ENCODE data around the gene POLR3G.

POLR3G gene

DNA sequence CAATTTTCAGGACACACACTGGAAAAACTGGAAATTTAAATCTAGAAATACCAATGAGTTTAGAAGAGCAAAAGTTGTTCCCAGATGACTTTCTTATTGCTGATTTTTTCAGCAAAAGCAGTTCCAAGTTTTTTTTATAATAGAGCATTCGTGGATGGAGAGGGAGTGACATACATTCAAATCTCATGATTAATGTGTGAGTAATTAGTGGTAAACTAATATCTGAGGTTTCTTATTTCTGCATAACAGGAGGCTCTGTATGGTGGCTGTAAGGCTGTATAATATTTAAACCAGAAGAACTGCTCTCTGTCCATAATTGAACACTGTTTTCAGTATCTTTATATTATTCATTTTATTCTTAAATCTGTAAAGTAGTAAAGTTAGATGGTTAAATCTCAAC, 28.9 kb downstream of the POLR3G start:
- no peak for DNase-seq (ENCODE audit: low spot score)

DNA sequence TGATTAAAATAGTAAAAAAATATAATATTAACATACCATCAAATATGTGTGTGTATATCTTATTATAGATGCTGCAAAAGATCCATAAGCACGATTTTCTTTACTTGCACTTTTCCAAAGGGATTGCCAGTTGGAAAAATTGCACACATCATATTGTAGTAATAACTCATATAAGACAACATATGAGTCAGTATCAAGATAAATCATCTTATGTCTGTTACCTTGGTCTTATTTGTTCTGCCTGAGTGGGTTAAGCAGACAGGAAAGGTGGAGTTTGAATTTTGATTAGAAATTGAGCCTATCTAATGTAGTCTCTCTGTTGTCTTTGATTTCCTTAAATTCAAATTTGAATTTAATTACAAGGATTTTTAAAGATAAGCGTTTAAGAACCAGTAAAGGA, 30.1 kb downstream of the POLR3G start:
- no peak for DNase-seq (ENCODE audit: low spot score)

DNA sequence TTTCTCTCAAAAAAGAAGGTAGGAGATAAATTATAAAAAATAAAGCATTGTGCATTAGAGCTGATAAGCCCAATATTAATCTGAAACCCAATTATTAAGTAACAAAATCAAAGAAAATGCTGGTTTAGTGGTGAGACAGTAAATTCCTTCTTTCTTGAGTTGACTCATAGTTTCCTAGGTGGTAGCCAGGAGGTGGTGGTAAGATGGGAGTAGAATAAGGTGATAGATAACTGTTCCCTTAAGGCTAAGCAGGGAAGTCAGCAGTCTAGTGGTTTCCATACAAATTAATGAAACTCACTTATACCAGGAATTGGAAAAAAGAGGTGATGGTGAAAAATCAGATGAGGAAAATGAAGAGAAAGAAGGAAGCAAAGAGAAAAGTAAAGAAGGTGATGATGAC, 31.6 kb downstream of the POLR3G start:
- no peak for DNase-seq (ENCODE audit: low spot score)

DNA sequence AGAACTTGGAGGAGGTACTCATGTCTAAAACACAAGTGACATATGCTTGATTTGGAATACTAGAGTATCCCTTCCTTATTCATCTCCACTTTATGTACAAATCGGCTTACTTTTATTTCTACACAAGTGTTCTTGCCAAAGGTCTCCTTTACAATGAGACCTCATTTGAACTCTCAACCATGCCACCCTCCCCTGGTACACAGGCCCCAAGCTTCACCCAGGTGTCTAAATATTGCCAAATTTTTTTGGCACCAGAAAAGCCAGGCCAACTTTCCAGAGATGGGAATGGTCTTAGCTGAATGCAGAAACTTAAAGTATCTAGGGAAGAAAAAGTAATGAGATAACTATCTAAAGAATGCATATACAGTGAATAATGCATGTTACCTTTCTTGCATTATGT, 35.8 kb downstream of the POLR3G start:
- no peak for DNase-seq (ENCODE audit: low spot score)

DNA sequence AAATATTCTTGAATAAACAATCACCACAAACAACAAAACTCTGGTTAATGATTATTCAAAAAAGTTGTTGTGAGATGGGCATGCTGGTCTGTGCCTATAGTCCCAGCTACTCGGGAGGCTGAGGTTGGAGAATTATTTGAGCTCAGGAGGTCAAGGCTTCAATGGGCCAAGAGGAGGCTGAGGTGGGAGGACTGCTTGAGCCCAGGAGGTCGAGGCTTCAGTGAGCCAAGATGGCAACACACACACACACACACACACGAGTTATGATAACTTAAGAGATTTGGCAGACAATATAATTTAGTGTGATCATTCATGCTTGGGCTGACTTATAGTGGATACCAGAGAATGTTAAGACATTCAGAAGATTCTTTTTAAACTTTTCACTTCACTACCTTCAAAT, 39.9 kb downstream of the POLR3G start:
- no peak for DNase-seq (ENCODE audit: low spot score)

DNA sequence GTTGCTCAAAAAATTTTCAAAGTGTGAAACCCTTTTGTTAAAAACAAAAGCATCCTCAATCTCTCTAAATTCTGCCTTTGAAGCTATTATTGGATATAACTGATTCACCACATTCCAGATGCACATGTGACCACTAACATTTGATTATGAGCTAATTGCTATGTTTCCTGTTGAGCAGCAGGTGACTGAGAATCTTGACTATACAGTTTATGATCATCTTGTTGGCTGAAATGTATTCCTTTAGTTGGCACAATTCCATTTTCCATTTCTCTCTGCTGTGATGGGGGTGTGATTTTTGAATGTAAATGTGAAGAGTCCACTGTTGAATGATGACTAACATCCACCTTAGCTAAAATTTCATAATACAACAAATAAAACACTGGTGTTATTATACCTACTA, 44.0 kb downstream of the POLR3G start:
- no peak for DNase-seq (ENCODE audit: low spot score)

DNA sequence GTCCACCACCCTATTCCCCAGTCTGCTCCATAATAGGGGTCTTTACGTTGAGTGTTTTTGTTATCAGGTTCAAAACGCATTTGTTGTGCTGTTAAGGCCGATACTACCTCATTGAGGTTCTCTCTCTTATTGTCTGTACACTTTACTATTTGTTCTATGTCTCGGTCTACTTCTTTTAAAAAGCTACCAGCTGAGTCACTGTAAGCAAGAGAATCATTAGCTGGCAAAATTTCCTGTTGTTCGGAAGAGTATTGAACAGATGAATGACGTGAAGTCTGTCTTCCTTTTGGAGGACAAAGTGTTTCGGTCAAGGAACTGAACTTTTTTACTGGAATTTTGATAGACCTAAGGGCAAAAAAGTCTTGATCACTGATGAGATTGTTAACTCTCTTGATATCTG, 44.4 kb downstream of the POLR3G start:
- no peak for DNase-seq (ENCODE audit: low spot score)

DNA sequence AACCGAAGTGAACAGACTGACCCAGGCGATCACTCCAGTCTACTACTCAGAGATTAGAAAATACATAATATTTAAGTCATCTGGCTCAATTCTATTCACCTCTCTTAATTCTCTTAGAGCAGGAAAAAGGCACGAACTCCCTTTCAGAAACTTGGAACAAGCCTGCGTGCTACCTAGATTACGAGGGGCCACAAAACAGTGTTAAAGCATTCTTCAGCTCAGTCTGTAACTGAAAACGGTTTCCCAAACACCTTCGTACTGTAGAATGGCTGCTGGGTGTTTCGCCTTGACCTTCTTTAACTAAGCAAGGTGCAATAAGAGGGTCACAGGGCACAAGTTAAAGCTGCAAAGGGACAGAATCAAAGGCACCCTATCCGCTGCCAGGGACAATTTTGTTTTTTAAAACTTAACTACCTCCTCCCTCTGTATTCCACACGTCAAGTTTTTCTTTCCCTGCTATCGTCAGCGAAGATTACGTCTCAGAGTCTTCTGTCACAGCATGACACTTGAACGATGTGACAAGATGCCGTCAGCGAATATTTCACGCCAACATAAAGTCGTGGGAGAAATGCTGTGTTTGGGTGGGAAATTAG, 54.0 kb downstream of the POLR3G start:
- peak; percentile 64 for DNase-seq (ENCODE audit: low spot score)

DNA sequence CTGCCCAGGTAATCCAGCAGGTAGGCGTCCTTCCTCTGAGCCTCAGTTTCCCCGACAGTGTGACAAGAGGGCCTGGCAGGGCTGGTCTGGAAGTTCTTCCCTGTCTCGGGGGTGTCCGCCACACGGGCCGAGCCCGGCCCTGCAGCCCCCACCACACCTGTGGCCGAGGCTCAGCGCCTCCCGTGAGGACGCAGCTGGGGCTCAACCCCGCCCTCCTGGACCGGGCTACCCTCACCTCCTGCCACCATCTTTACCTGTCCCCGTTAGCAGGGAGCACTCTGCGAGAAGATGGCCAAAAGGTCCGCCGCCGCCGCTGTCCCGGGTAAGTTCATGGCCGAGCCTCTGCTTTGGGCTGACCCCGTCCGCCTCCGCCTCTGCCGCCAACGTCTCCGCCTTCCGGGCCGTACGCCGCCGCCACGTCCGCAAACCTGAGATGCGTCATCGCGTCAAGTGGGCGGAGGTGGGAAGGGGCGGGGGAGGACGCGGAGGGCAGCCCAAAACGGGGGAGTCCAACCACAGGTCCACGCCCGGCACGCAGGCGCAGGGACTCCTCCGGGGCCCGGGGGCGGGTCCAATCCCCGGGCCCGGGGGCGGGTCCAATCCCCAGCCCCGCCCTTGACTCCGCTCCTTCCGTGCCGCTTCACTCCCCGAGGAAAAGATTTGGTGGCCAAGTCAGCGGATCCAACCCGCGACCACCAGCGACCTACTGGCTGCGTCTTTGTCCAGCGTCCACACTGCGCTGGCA, 54.7 kb downstream of the POLR3G start, which contains the start of gene LYSMD3:
Gene LYSMD3 (minus strand): TSS at position 391 of the 745 bp plus-strand sequence. CDS start 4,295 bp downstream, outside the sequence.
- DNase-seq (ENCODE audit: low spot score), result peak; percentile 94

DNA sequence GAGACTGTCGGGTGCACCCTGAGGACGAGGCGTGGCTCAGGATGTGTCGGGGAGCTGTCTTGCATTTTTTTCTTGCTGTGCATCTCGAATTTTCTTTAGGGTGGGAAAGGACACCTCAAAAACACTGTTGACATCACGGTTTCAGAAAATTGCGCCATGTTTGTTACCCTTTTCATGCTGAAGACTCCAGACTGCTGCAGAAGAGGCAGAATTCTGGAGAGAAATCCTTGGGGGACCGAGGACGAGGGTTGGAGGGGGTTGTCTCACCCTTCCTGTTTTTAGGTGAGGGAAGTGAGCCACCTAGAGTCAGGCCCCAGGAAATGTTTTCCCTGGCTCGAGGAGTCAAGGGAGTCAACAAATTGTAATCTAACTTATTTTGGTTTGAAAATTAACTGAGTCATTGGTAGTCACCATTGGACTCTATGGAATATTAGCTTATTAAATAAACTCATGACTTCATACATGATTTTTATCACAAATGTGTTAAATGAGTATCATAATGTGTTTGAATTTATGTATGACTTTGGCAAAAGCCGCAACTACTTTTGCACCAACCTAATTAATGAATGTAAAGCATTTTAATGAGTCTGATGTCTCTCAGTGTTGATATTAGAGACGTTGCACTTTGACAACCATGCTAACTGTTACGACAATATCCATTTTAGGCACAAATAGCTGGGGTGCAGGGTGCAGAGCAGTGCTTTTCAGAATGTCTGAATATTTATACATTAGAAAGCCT, 55.4 kb downstream of the POLR3G start:
- DNase-seq (ENCODE audit: low spot score), result peak; percentile 94

DNA sequence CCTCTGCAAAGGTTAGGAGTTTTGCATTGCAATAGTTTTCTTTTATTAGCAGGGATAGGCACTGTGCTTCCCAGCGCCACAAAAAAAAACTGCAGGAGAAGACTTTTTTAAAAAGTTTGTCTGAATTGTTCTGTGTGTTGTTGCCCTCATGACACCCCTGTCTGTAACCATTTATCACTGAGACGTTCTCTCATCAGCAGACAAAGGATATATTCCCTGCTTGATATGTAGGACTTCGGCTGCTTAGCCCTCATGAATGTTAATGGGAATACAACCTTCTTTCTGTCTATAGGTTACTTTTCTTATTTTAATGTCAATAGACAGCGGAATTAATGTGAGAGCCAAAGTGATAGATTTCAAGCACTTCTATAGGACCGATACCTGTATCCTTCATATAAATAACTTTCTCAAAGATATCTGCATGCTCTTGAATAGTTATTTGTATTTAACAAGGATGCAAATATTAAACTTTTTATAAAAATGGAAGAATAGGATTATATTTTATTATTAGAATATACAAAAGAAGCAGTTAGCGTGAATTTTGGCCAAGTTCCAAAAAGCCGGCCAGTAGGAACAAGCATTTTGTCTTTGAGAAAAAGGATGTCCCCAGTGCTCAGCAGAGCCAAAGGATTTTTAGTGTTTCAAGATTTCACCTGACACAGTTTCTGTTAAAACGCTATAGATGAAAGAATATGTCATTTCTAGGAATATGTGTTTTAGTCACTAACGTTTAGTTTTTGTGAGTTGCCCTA, 56.2 kb downstream of the POLR3G start:
- peak; percentile 25 for DNase-seq (ENCODE audit: low spot score)

DNA sequence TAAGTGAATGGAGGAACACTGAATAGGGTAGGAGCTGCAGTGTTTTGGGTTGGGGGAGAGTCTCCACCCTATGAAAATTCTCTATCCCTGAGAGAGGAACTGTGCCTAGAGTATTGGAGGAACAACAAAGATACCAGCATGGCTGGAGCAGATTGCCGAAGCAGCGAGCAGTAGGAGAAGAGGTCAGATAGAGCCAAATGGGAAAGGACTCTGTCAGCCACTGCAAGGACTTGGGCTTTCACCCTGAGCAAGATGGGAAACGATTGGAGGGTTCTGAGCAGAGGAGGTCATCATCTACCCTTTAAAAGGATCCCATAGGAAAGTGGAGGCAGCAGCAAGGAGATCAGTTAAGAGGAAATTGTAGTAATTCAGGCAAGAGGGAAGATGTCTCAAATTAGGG, 59.1 kb downstream of the POLR3G start:
- DNase-seq (ENCODE audit: low spot score), result no peak

DNA sequence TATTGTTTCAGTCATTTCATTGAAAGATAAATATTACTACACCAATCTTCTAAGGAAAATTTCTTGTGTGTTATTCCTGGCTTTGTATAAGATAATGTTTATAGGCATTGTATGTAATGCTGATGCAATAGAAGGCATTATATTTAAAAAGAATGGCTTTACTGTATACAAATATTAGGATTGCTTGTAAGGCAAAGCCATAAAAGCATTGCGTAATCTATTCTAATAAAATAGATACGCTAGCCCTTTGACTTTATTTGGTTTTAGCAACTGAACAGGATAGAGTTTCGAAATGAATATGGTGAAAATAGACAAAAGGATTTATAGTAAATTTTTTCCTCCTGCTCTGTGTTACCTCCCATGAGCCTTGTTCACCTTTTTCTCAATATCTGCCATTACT, 60.3 kb downstream of the POLR3G start:
- no peak for DNase-seq (ENCODE audit: low spot score)

DNA sequence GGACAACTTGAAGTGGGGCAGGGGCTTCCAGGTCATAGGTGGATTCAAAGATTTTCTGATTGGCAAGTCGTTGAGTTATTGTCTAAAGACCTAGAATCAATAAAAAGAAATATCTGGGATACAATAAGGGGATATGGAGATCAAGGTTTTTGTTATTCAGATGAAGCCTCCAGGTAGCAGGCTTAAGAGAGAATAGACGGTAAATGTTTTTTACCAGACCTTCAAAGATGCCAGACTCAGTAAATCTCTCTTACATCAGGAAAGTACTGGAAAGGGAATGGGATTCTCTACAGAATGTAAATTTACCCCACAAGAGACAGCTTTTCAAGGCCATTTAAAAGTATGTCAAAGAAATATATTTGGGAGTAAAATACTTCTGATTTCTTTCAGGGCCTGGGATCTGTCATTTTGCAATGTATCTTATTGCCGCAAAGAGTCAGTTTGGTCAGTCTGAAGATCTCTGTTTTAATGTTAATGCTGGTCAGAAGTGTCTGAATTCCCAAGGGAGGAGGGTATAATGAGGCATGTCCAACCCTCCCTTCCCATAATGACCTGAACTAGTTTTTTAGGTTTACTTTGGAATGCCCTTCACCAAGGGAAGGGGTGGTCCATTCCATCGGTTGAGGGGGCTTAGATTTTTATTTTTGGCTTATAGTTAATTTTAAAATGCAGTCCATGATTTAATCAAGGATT, 68.3 kb downstream of the POLR3G start:
- DNase-seq (ENCODE audit: low spot score), result no peak

DNA sequence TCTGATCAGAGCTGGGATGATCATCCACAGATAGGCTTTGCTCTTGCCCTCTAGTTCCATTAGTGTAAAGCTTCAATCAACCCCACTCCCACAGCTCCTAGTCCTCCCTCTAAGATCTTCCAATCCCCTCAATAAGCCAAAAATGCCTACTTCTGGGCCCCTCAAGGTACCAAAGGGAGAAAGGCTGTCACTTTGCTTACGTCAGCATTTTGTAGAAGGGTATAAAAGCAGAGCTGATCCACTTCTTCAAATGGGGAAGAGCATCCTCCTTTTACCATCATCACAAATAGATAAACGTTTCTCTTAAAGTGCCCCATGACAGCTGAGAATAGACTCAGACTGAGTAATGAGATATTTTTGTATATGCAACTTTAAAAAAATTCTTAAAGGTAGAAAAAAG, 70.8 kb downstream of the POLR3G start:
- DNase-seq (ENCODE audit: low spot score), result no peak

DNA sequence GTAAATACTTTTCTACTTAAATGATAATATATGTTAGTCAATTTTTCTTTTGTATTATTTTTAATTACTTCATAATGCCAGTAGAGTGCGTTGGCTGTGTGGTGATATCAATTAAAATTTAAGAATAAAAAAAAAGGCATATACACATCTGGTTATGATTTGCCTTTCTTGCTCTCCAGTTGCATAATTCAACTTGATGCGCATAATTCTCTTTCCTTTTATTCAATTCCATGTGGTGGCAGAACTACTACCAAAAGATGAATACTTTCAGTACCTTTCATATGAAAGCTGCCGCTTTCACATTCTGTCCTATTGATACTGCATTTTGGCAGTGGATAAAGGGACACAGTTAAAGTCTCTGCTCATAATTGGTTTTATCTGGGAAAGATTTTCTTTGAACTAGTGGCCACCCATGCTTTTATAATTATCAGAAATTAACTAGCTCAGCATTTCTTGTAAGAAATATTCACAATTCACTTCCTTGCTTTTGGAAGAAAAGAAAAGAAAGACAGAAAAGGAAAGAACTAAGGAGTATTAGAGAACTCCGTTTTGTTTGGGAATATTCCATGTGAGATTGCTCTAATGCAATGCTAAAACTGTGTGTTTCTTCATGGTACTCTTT, 71.7 kb downstream of the POLR3G start:
- no peak for DNase-seq (ENCODE audit: low spot score)

DNA sequence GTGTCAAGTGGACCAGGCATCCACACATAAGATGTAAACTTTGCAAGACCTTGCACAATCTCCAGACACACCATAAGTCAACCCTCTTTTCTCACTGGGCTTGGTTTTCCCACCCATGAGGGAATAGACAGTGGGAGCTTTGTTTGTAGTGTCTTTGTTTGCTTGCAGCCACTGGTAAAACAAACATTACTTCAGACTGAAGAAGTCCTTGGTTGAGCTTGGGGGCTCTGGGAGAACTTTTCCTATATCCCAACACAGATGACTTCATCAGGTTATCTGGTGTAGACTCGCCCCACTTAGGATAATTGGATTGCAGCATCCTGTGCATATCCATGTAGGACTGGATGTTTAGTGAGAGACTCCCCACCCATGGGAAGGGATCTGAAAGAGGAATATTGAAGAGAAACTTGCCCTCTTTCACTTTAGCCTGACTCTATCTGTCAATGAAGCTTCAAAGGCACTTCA, 72.4 kb downstream of the POLR3G start:
- DNase-seq (ENCODE audit: low spot score), result peak; percentile 27

DNA sequence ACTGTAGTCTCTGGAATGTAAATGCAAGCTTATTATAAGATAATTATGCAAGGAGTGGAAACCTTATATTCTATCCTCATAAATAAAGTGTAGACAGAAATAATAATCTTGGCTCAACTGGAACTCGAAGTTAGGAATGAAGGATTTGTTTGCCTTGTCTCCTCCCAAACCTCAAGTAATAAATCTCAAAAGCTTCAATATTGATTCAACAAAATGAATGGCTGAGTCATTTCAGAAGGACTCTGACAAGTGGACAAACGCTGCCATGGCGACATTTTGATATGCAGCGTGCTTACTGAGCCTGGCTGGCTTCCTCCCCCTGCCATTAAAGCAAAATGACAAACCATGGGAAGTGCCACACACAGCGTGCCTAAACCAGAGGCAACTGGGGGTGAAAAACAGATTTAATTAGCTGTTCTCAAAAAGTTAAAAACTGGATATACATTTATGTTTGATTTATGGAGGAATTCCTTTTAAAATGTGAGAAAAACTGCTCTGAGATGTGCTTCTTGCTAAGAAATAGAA, 73.5 kb downstream of the POLR3G start:
- DNase-seq (ENCODE audit: low spot score), result no peak

DNA sequence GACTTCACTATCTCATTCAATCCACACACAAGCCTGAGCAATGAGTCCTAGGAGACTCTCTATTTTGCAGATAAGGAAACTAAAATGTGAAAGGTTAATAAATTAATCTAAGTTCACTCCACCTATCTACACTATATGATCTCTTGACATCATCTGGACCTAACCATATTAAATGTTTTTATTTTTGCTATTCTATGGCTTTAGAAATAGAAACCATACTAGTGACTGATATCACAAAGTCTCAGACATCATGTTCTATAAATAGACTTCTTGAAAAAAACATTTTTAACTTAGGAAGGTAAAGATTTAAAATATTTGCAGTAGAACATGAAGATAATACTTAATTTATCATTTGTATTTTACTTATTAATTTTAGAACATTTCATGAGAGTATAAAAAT, 74.6 kb downstream of the POLR3G start:
- no peak for DNase-seq (ENCODE audit: low spot score)

DNA sequence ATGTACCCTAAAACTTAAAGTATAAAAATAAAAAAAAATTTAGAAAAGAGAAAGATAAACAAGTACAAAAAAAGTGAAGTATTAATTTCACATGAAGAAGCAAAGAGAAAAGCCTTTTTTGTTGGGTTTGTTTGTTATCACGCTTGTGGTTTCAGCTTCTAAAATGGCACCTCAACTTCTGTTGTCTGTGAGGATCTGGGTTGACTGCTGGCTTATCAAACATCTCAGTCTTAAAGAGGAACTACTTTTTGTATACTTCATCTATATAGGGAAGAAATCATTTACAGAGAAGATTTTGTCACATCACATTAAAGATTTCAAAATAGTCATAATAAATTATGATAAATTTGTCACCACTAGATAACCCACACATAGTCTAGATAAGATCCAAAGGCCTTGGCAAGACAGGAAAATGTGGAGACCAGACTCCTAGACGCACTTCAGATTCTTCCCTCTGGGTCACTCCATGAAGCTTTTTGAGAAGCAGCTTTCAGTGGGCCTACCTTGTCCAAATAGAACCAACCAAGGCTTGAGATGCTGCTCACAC, 75.1 kb downstream of the POLR3G start:
- no peak for DNase-seq (ENCODE audit: low spot score)

DNA sequence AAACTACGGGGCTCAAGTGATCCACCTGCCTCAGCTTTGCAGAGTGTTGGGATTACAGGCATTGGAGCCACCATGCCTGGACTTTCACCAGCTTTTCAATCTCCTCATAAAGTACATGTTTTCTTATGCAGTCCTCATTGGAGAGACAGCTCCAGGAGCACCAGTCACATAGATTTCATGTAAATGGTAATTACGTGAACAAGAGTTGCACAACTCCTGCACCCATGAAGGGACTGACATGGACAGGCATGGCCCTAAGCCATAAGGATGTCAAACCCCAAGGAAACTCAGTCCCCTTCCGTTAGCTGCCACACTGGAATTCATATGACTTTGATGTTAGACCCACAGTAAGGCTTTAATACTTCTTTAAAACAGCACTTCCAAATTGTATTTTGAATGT, 76.3 kb downstream of the POLR3G start:
- DNase-seq (ENCODE audit: low spot score), result no peak

Measured in pons (tissue), 1 donor.